ENCODE measurements around the gene FBF1.

Gene FBF1

GRCh38 chr17:75943491-75943890 is 2.6 kb upstream of the FBF1 start:
- no peak for DNase-seq (ENCODE audit: low read depth)
- no peak for TF ChIP-seq CTCF (conservative IDR thresholded peaks at IDR 0.05; ENCODE audit: low read depth, low read length)
- H3K4me3 ChIP-seq (ENCODE audit: low read length) = no peak overlapping the region

GRCh38 chr17:75942473-75942872 is 1.6 kb upstream of the FBF1 start:
- no peak for DNase-seq (ENCODE audit: low read depth)
- TF ChIP-seq CTCF (conservative IDR thresholded peaks at IDR 0.05; ENCODE audit: low read depth, low read length) = no peak
- H3K4me3 ChIP-seq (ENCODE audit: low read length) = no peak overlapping the region

GRCh38 chr17:75941442-75941819 is 589 bp upstream of the FBF1 start:
- no peak for DNase-seq (ENCODE audit: low read depth)
- no peak for TF ChIP-seq CTCF (conservative IDR thresholded peaks at IDR 0.05; ENCODE audit: low read depth, low read length)
- peak overlapping the region; percentile 46 for H3K4me3 ChIP-seq (ENCODE audit: low read length)

GRCh38 chr17:75937652-75938051 is 3.2 kb downstream of the FBF1 start:
- DNase-seq (ENCODE audit: low read depth) = no peak
- TF ChIP-seq CTCF (conservative IDR thresholded peaks at IDR 0.05; ENCODE audit: low read depth, low read length) = no peak
- no peak overlapping the region for H3K4me3 ChIP-seq (ENCODE audit: low read length)

GRCh38 chr17:75933808-75934207 is 7.0 kb downstream of the FBF1 start:
- DNase-seq (ENCODE audit: low read depth) = no peak
- no peak overlapping the region for H3K4me3 ChIP-seq (ENCODE audit: low read length)
- TF ChIP-seq CTCF (conservative IDR thresholded peaks at IDR 0.05; ENCODE audit: low read depth, low read length) = no peak

DNA sequence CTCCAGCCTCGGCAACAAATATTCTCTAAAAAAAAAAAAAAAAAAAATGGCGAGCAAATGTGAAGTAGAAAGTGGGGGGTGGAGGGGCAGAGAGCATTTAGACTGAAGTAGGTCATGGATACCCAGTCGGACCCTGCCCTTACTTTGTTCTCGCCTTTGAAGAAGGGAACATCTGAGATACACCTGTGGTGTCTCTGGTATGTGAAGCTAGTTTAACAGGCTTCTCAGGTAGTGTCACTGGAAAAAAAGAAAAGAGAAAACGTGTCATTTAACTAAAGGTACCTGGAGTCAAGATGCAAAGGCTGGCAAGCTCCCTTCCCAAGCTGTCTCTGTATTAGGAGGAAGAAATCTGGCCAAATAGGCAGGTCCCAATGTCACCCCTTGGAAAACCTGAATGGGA is 8.0 kb downstream of the FBF1 start:
- DNase-seq (ENCODE audit: low read depth) = no peak
- no peak for TF ChIP-seq CTCF (conservative IDR thresholded peaks at IDR 0.05; ENCODE audit: low read depth, low read length)
- H3K4me3 ChIP-seq (ENCODE audit: low read length) = no peak overlapping the region

DNA sequence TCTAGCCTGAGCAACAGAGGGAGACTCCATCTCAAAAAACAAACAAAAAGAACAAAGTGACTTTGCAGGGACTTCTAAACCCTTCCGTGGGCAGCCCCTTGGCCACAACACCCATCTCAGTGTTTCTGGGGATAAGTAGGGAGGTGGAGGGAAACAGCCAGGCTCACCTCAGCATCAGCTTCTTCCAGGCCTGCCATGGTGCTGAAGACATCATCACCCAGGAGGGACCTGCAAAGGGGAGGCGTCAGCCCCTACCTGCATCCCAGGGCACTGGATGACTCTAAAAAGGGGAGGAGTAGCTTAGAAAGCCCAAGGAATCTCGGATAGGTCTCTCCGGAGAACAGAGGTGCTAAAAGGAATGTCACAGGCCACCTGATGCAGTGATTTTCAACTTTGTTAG is 9.8 kb downstream of the FBF1 start:
- DNase-seq (ENCODE audit: low read depth) = no peak
- no peak for TF ChIP-seq CTCF (conservative IDR thresholded peaks at IDR 0.05; ENCODE audit: low read depth, low read length)
- no peak overlapping the region for H3K4me3 ChIP-seq (ENCODE audit: low read length)
